Suprapubic skin (tissue), 3 donors: ENCODE data around the gene VPS33B.

Experiments used
- EP300 ChIP-seq: sonication (generic); formaldehyde crosslinking; IDR thresholded peaks from one replicate; pipeline ENCODE4 v1.6.1; 2017; ENCODE audit warnings: antibody characterized with exemption
- POLR2A ChIP-seq, 2 donors: fragments of 450-650 bp; IDR thresholded peaks; one replicate each; pipeline ENCODE4 v1.6.1; 2017; ENCODE audit warnings: antibody characterized with exemption in 2 of 2, mild to moderate bottlenecking in 2 of 2, moderate library complexity in 2 of 2
- TF ChIP-seq, protein P1 (sequence below), 2 donors: fragments of 200-600 bp in 1 of 2; fragments of 450-650 bp in 1 of 2; sonication (generic) in 1 of 2; IDR thresholded peaks; one replicate each; pipeline ENCODE4 v1.5.1; 2016 to 2019; ENCODE audit warnings: antibody characterized with exemption in 2 of 2, mild to moderate bottlenecking in 1 of 2, moderate library complexity in 1 of 2

DNA sequence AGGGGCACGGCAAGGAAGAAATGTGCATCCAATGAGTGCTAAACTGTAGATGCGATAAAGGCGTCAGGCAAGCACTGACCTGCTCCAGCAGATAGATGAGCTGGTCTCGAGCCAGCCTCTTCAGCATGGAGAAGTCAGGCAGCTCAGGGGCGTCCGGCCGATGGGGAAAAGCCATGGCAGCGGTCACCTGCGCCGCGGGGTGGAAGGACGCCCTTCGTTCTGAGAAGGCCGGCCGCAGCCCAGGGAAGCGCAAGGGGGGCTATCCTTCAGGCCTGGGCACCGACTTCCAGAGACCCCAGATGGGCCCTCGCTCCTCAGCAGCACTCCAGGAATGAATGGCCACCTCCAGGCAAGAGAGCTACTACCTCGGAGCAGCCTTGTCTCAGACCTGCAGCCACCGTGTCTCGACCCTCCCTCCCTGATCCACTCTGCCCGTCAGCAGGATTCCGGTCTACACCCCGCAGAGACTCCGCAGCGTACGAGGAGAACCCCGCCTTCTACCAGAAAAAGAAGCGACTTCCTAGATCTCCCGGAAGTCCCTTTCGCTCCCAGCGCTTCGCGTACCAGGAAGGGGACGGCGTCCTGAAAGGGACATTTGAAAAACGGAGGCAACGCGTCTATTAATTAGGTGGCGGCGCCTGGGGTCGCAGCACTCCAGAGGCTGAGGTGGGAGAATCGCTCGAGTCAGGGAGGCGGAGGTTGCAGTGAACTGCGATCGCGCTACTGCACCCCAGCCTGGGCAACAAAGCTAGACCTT is at the start of gene VPS33B:
- TF ChIP-seq, protein P1, sequence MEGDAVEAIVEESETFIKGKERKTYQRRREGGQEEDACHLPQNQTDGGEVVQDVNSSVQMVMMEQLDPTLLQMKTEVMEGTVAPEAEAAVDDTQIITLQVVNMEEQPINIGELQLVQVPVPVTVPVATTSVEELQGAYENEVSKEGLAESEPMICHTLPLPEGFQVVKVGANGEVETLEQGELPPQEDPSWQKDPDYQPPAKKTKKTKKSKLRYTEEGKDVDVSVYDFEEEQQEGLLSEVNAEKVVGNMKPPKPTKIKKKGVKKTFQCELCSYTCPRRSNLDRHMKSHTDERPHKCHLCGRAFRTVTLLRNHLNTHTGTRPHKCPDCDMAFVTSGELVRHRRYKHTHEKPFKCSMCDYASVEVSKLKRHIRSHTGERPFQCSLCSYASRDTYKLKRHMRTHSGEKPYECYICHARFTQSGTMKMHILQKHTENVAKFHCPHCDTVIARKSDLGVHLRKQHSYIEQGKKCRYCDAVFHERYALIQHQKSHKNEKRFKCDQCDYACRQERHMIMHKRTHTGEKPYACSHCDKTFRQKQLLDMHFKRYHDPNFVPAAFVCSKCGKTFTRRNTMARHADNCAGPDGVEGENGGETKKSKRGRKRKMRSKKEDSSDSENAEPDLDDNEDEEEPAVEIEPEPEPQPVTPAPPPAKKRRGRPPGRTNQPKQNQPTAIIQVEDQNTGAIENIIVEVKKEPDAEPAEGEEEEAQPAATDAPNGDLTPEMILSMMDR (IDR thresholded peaks at IDR 0.05): no peak
- no peak for TF ChIP-seq POLR2A (IDR thresholded peaks at IDR 0.05)
- no peak for TF ChIP-seq EP300
